Activated CD8-positive, alpha-beta memory T cell treated with anti-CD3 and anti-CD28 coated beads for 36 hours (primary cell): Measurements from ENCODE around the gene MAPK4. TPM values are rescaled to one million over a fixed set of nuclear protein-coding genes. Genes with fewer than 3 reads are reported as not detected.
"Not testable (repeated sequence)": the region's sequence is repeated elsewhere in the genome, so short reads cannot be mapped to it uniquely, and the experiment has no call there.

Source experiments
- CTCF ChIA-PET: fragments of 350-600 bp; sonication (Branson Sonifier 250); formaldehyde crosslinking; loops from one replicate; lab custom pipeline; 2021; ENCODE audit warnings: antibody characterized with exemption; lab: Charles Lee
- POLR2A ChIA-PET: fragments of 350-600 bp; sonication (Branson Sonifier 250); formaldehyde crosslinking; loops from one replicate; lab custom pipeline; 2021; ENCODE audit warnings: antibody characterized with exemption; lab: Charles Lee
- total RNA-seq, 2 experiments: library from RNA; stranded (reverse); gene quantifications; one replicate each; pipeline ENCODE4 v1.2.3, GENCODE V29; 2021

Gene MAPK4
- total RNA-seq, 2 experiments from 2014 or later, result not detected

- CTCF ChIA-PET, POLR2A ChIA-PET: not testable (repeated sequence)
These were observed 219.1 kb downstream of the MAPK4 start for GRCh38 chr18:50779021-50779420.

Other genes with a start within 250 kb of the MAPK4 start
- gene SKA1, start 185.0 kb upstream of the MAPK4 start, total RNA-seq, result 10 to 100 TPM; 31.5 to 32.1 TPM